ENCODE results near the gene HMX3. TPM values are rescaled to one million over a fixed set of nuclear protein-coding genes. Genes with fewer than 3 reads are reported as not detected.

Gene HMX3
- total and polyA plus RNA-seq, 2 of the 8 experiments (the other 6 are each of a cell fraction or from before 2014, with no cell fraction given), result 0.05 TPM; not detected in 1

DNA sequence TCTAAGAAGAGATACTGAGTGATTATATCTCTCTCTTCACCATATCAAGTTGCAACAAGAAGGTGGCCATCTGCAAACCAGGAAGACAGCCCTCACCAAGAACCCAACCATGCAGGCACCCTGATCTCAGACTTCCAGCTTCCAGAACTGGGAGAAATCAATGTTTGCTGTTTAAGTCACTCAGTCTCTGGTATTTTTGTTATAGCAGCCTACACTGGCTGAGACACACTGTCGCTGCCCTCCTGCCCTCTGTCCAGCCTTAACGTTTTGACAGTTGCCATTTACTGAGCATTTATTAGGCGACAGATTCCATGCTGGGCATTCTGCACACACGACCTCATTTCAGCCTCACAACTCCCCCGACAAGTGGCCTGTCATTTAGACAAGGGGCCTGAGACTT, 9.5 kb upstream of the HMX3 start (continued):
- TF ChIP-seq CHD7 (IDR thresholded peaks at IDR 0.05; ENCODE audit: insufficient replicate concordance, low read length), result no peak
- TF ChIP-seq BACH1 (IDR thresholded peaks at IDR 0.05; ENCODE audit: low read length), result no peak
- no peak for TF ChIP-seq JUN (IDR thresholded peaks at IDR 0.05; ENCODE audit: low read depth, low read length)
